Measurements from ENCODE around the gene APPBP2.
"Not testable (repeated sequence)": the region's sequence is repeated elsewhere in the genome, so short reads cannot be mapped to it uniquely, and the experiment has no call there.

The APPBP2 gene

GRCh38 chr17:60525685-60526514 lies at the start of gene APPBP2:
Gene APPBP2, minus strand, starts transcription at chr17:60526242. Its CDS starts 311 bp downstream, at chr17:60525931.
- in situ Hi-C loops (cut with MboI; ENCODE audit: low sequenced_read_pairs), result no loop called here

GRCh38 chr17:60573236-60574051 lies 47.4 kb upstream of the APPBP2 start:
- in situ Hi-C loops (cut with MboI; ENCODE audit: low sequenced_read_pairs), result no loop called here

GRCh38 chr17:60565233-60565632 lies 39.2 kb upstream of the APPBP2 start:
- in situ Hi-C loops (cut with MboI; ENCODE audit: low sequenced_read_pairs), result no loop called here

GRCh38 chr17:60563743-60564142 lies 37.7 kb upstream of the APPBP2 start:
- in situ Hi-C loops (cut with MboI; ENCODE audit: low sequenced_read_pairs), result no loop called here

GRCh38 chr17:60562421-60562820 lies 36.4 kb upstream of the APPBP2 start:
- in situ Hi-C loops (cut with MboI; ENCODE audit: low sequenced_read_pairs), result no loop called here

- in situ Hi-C loops (cut with MboI; ENCODE audit: low sequenced_read_pairs), result no loop called here
These were observed 34.8 kb upstream of the APPBP2 start for GRCh38 chr17:60560860-60561257.

- in situ Hi-C loops (cut with MboI; ENCODE audit: low sequenced_read_pairs), result no loop called here
These were observed 34.2 kb upstream of the APPBP2 start for GRCh38 chr17:60559995-60560859.

GRCh38 chr17:60559659-60559994 lies 33.6 kb upstream of the APPBP2 start:
- in situ Hi-C loops (cut with MboI; ENCODE audit: low sequenced_read_pairs), result no loop called here

GRCh38 chr17:60557805-60558204 lies 31.8 kb upstream of the APPBP2 start:
- in situ Hi-C loops (cut with MboI; ENCODE audit: low sequenced_read_pairs), result no loop called here

GRCh38 chr17:60555786-60556185 lies 29.7 kb upstream of the APPBP2 start:
- in situ Hi-C loops (cut with MboI; ENCODE audit: low sequenced_read_pairs), result no loop called here

- in situ Hi-C loops (cut with MboI; ENCODE audit: low sequenced_read_pairs), result no loop called here
These were observed 28.3 kb upstream of the APPBP2 start for GRCh38 chr17:60554377-60554788.

GRCh38 chr17:60552255-60552654 lies 26.2 kb upstream of the APPBP2 start:
- in situ Hi-C loops (cut with MboI; ENCODE audit: low sequenced_read_pairs), result not testable (repeated sequence)

GRCh38 chr17:60548990-60549389 lies 22.9 kb upstream of the APPBP2 start:
- in situ Hi-C loops (cut with MboI; ENCODE audit: low sequenced_read_pairs), result no loop called here

GRCh38 chr17:60545465-60546191 lies 19.6 kb upstream of the APPBP2 start:
- in situ Hi-C loops (cut with MboI; ENCODE audit: low sequenced_read_pairs), result no loop called here

- in situ Hi-C loops (cut with MboI; ENCODE audit: low sequenced_read_pairs), result no loop called here
These were observed 16.0 kb upstream of the APPBP2 start for GRCh38 chr17:60542071-60542470.

- in situ Hi-C loops (cut with MboI; ENCODE audit: low sequenced_read_pairs), result no loop called here
These were observed 14.4 kb upstream of the APPBP2 start for GRCh38 chr17:60540460-60540859.

GRCh38 chr17:60539807-60540206 lies 13.8 kb upstream of the APPBP2 start:
- in situ Hi-C loops (cut with MboI; ENCODE audit: low sequenced_read_pairs), result no loop called here

GRCh38 chr17:60538726-60539125 lies 12.7 kb upstream of the APPBP2 start:
- in situ Hi-C loops (cut with MboI; ENCODE audit: low sequenced_read_pairs), result no loop called here

- in situ Hi-C loops (cut with MboI; ENCODE audit: low sequenced_read_pairs), result no loop called here
These were observed 9.6 kb upstream of the APPBP2 start for GRCh38 chr17:60535382-60536279.
